Endothelial cell of umbilical vein (primary cell): ENCODE measurements around the gene RECQL5. TPM values are rescaled to one million over a fixed set of nuclear protein-coding genes. Genes with fewer than 3 reads are reported as not detected.

ENCODE experiments used
- BruUV-seq: library from RNA; stranded (reverse); fragments of 400-500 nt; replicated peaks from 2 replicates; lab custom pipeline; 2021; lab: Mats Ljungman, UMichigan
- CTCF ChIA-PET: fragments of 300-600, 350-600 bp; sonication (Branson Sonifier 250); formaldehyde crosslinking; loops from one replicate; lab custom pipeline; 2021; ENCODE audit warnings: antibody characterized with exemption, inconsistent platforms; lab: Charles Lee
- POLR2A ChIA-PET: fragments of 300-600, 350-600 bp; sonication (Branson Sonifier 250); formaldehyde crosslinking; loops from one replicate; lab custom pipeline; 2021; ENCODE audit warnings: antibody characterized with exemption, inconsistent platforms; lab: Charles Lee
- DNase-seq: peaks from one replicate; pipeline ENCODE4 v3.0.0-alpha.2; 2011; ENCODE audit warnings: low read depth, low spot score
- FAIRE-seq: peaks from 2 replicates; lab custom pipeline; 2011; peaks lifted over from hg19 to GRCh38; lab: Jason Lieb, UNC
- H2AFZ ChIP-seq: 2 replicates; pipeline ENCODE4 v1.6.0; 2012; ENCODE audit warnings: low read depth, low read length, control low read depth, inconsistent platforms
- H3K27ac ChIP-seq: 2 replicates; pipeline ENCODE4 v1.5.1; 2011; ENCODE audit warnings: low read depth, mild to moderate bottlenecking, control low read depth, low read length, moderate library complexity; ENCODE audit not compliant: insufficient read depth
- H3K27me3 ChIP-seq, 2 experiments: 2 replicates each; pipeline versions ENCODE4 v1.6.0 to v1.6.1; 2011; ENCODE audit warnings: low read length in 2 of 2, mixed read lengths in 1 of 2; ENCODE audit not compliant: control insufficient read depth in 2 of 2, insufficient read depth in 2 of 2
- H3K36me3 ChIP-seq, 2 experiments: 2 replicates in 1 of 2; 3 replicates in 1 of 2; pipeline ENCODE4 v1.5.1; 2011; ENCODE audit warnings: low read length in 2 of 2, mild to moderate bottlenecking in 1 of 2, moderate library complexity in 1 of 2; ENCODE audit not compliant: control insufficient read depth in 2 of 2, insufficient read depth in 2 of 2; ENCODE audit errors: extremely low read depth in 1 of 2
- H3K4me1 ChIP-seq: 3 replicates; pipeline ENCODE4 v1.5.1; 2011; ENCODE audit warnings: mild to moderate bottlenecking, low read length; ENCODE audit not compliant: control insufficient read depth, insufficient read depth; ENCODE audit errors: extremely low read depth
- H3K4me2 ChIP-seq: 2 replicates; pipeline ENCODE4 v1.6.1; 2011; ENCODE audit warnings: low read length, control low read depth, mixed read lengths; ENCODE audit not compliant: insufficient read depth
- H3K4me3 ChIP-seq, 3 experiments: fragments of 200-600 bp in 1 of 3; sonication (generic), shearing (Covaris generic) in 1 of 3; replicated peaks in 1 of 3; 2 replicates each; pipeline ENCODE4 v1.5.1; 2011 to 2016; ENCODE audit warnings: control low read depth in 3 of 3, low read length in 3 of 3, mild to moderate bottlenecking in 2 of 3, inconsistent platforms in 1 of 3, low read depth in 1 of 3, moderate library complexity in 1 of 3; ENCODE audit not compliant: insufficient read depth in 1 of 3
- H3K79me2 ChIP-seq: 2 replicates; pipeline ENCODE4 v1.6.0; 2012; ENCODE audit warnings: low read length, inconsistent platforms; ENCODE audit not compliant: control insufficient read depth, insufficient read depth
- H3K9ac ChIP-seq: replicated peaks from 2 replicates; pipeline ENCODE3; 2011; ENCODE audit warnings: low read length, control low read depth; ENCODE audit not compliant: insufficient read depth; ENCODE audit errors: extremely low read depth
- H3K9me1 ChIP-seq: replicated peaks from 3 replicates; pipeline ENCODE4 v1.6.0; 2011; ENCODE audit warnings: mild to moderate bottlenecking, low read length; ENCODE audit not compliant: control insufficient read depth, insufficient read depth; ENCODE audit errors: extremely low read depth
- H3K9me3 ChIP-seq: replicated peaks from 2 replicates; pipeline ENCODE4 v1.5.1; 2012; ENCODE audit warnings: low read length, inconsistent platforms; ENCODE audit not compliant: control insufficient read depth, insufficient read depth
- H4K20me1 ChIP-seq: replicated peaks from 2 replicates; pipeline ENCODE3; 2011; ENCODE audit warnings: mild to moderate bottlenecking, low read length; ENCODE audit not compliant: control insufficient read depth, insufficient read depth; ENCODE audit errors: extremely low read depth
- JUN ChIP-seq: IDR thresholded peaks from 2 replicates; pipeline ENCODE4 v1.6.1; 2011; ENCODE audit warnings: borderline replicate concordance, low read depth; ENCODE audit not compliant: insufficient read length, insufficient read depth
- dilution Hi-C: fragments of 300-500 bp; cut with MboI; formaldehyde crosslinking; loops from one replicate; pipeline ENCODE4 v1.15.0; 2019; ENCODE audit warnings: low sequenced_read_pairs; ENCODE audit not compliant: extremely low pct_ligation_motif_present
- intact Hi-C: fragments of 100-400 bp; cut with micrococcal nuclease; formaldehyde crosslinking; loops from one replicate; pipeline ENCODE4 v1.10.0; 2022
- polyA plus RNA-seq, 4 experiments: library from polyadenylated mRNA; depleted of rRNA in 3 of 4; stranded (reverse) in 3 of 4; unstranded in 1 of 4; fragments of >200 nt; gene quantifications; 2 replicates each; pipeline versions ENCODE4 v1.2.1 to v1.2.3, GENCODE V29; 2011 to 2012; ENCODE audit warnings: missing spikeins in 1 of 4
- total RNA-seq: library from RNA; stranded (reverse); gene quantifications from 2 replicates; pipeline ENCODE4 v1.2.3, GENCODE V29; 2021
- TF ChIP-seq, protein P1 (sequence below), 2 donors: IDR thresholded peaks; 1 replicate in 1 of 2; 2 replicates in 1 of 2; pipeline ENCODE4 v1.5.1; 2011; ENCODE audit warnings: low read length in 2 of 2, mild to moderate bottlenecking in 2 of 2, moderate library complexity in 2 of 2, control low read depth in 1 of 2, inconsistent platforms in 1 of 2, low read depth in 1 of 2; ENCODE audit not compliant: insufficient read depth in 1 of 2; ENCODE audit errors: extremely low read depth in 1 of 2

The RECQL5 gene
- total and polyA plus RNA-seq, 2 donors (not counting 3 experiments of a cell fraction or from before 2014, with no cell fraction given) = 21.3 to 30.7 TPM

GRCh38 chr17:75601057-75601987 is 65.6 kb downstream of the RECQL5 start:
- Histone ChIP-seq H3K27ac (no peak overlapping the region), H4K20me1 (no peaks in the 10 kb centered on the region), H3K9me1 (no peaks in the 10 kb centered on the region), H3K4me3 (no peak overlapping the region), H3K9ac (no peak overlapping the region), H3K9me3 (no peaks in the 10 kb centered on the region), H3K79me2 (no peaks in the 10 kb centered on the region), H3K36me3 (no peaks in the 10 kb centered on the region), H3K4me2 (no peak overlapping the region), H3K4me1 (no peaks in the 10 kb centered on the region), H2AFZ (no peak overlapping the region), H3K27me3 (no peaks in the 10 kb centered on the region)
- intact Hi-C loops = no loop called here
- dilution Hi-C loops = no loop called here
- FAIRE-seq = peak; percentile 61
- TF ChIP-seq, protein P1, sequence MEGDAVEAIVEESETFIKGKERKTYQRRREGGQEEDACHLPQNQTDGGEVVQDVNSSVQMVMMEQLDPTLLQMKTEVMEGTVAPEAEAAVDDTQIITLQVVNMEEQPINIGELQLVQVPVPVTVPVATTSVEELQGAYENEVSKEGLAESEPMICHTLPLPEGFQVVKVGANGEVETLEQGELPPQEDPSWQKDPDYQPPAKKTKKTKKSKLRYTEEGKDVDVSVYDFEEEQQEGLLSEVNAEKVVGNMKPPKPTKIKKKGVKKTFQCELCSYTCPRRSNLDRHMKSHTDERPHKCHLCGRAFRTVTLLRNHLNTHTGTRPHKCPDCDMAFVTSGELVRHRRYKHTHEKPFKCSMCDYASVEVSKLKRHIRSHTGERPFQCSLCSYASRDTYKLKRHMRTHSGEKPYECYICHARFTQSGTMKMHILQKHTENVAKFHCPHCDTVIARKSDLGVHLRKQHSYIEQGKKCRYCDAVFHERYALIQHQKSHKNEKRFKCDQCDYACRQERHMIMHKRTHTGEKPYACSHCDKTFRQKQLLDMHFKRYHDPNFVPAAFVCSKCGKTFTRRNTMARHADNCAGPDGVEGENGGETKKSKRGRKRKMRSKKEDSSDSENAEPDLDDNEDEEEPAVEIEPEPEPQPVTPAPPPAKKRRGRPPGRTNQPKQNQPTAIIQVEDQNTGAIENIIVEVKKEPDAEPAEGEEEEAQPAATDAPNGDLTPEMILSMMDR (IDR thresholded peaks at IDR 0.05; ENCODE audit: extremely low read depth in 1 of 2, insufficient read depth in 1 of 2, low read depth in 1 of 2, low read length in 2 of 2) = peak; percentile 61 to 81
- no peak for TF ChIP-seq JUN
- ChIA-PET CTCF (interaction anchor here (0.6 to 4.8 kb wide), 35 partner anchors 9 to 225 kb away, joined by 3 to 67 read pairs (median 5); partner anchors contain the start of genes SMIM5, TMEM94 and TSEN54), POLR2A (interaction anchor here (0.6 kb wide), 1 partner anchor 48 kb away, joined by 5 read pairs; no protein-coding TSS in a partner anchor)
- peak; percentile 30 for DNase-seq
- no TSS peak for BruUV-seq
